ENCODE measurements around the gene NEURL1B.

NEURL1B gene

DNA sequence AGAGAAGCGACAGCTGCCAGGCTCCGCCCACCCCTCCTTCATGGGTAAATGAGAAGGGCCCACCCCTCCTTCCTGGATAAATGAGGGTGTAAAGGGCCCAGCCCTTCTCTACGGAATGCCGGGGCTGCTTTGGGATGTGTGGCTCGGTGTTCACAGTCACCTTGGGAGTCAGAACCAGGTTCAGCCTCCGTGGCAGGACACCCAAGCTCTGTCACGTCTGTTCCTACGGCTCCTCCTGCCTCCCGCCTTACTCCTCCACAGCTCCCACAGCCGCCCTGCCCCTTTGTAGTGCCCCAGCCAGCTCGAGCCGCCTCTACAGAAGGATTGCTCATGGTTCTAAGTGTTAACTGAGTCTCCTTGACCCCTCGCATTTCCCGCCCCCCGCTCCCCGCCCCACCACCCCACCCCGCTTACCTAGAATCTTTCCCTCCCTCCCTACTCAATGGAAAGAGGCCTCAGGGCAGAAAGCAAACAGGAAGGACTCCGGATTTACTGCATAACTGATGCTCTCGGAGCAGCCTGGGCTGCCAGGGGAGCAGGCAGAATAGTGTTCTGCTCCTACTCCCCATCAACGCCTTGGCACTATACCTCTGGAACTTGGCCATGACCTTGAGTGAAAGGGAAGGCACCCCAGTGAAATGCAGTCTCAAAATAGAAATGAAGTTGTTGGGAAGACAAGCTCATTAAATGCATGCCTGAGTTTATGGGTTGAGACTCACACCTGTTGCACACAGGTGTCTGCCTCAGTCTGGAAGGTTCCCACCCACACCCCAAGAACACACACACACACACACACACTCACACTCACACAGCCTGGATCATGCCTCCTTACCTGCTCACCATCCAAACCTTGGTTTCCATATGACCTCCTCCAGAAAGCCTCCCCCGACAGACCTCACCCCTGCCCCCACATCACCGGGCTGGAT lies 59.6 kb downstream of the NEURL1B start:
- H2BK15ac ChIP-seq (ENCODE audit: low read depth, poor library complexity, severe bottlenecking), result no peak overlapping the region
- H2BK120ac ChIP-seq (ENCODE audit: low read depth, low read length), result no peak overlapping the region
- H4K8ac ChIP-seq (ENCODE audit: low read length), result peak overlapping the region; percentile 36
- H3K14ac ChIP-seq (ENCODE audit: low read length in 2 of 2), result no peak overlapping the region
- no peak overlapping the region for H3K4me3 ChIP-seq (ENCODE audit: insufficient read depth in 1 of 2, low read depth in 1 of 2, low read length in 2 of 2)
- H3K9ac ChIP-seq (ENCODE audit: low read length), result no peak overlapping the region
- peaks cover 11% of the 10 kb centered on the region for H3K4me1 ChIP-seq (ENCODE audit: control insufficient read depth, insufficient read depth, low read depth, low read length)
- no peak overlapping the region for H3K23ac ChIP-seq (ENCODE audit: low read length in 2 of 2)
- H3K27me3 ChIP-seq (ENCODE audit: control insufficient read depth in 1 of 2, insufficient read depth in 1 of 2, low read length in 2 of 2), result peaks cover 45 to 50% of the 10 kb centered on the region in 2 experiments
- no peak for DNase-seq
- no peaks in the 10 kb centered on the region for H3K36me3 ChIP-seq (ENCODE audit: control insufficient read depth in 1 of 2, insufficient read depth in 2 of 2, low read depth in 1 of 2, low read length in 2 of 2)
- no peak overlapping the region for H2BK12ac ChIP-seq (ENCODE audit: low read length in 2 of 2)
- H2AK5ac ChIP-seq (ENCODE audit: low read length, severe bottlenecking), result no peak overlapping the region
- no peak overlapping the region for H3K4ac ChIP-seq (ENCODE audit: low read depth in 1 of 2, low read length in 2 of 2)
- H3K18ac ChIP-seq (ENCODE audit: low read depth in 1 of 2, low read length in 2 of 2), result no peak overlapping the region
- no peaks in the 10 kb centered on the region for H3K9me3 ChIP-seq (ENCODE audit: control insufficient read depth, low read length)
- H3K79me1 ChIP-seq (replicated peaks; ENCODE audit: low read length, poor library complexity, severe bottlenecking), result no peaks in the 10 kb centered on the region
- no peak overlapping the region for H4K91ac ChIP-seq (ENCODE audit: low read length)
- H2BK5ac ChIP-seq (ENCODE audit: low read depth, low read length, poor library complexity, severe bottlenecking), result no peak overlapping the region
- H2AFZ ChIP-seq (ENCODE audit: low read depth, low read length), result no peak overlapping the region
- H3K27ac ChIP-seq (ENCODE audit: low read length, poor library complexity, severe bottlenecking), result no peak overlapping the region
- 17% methylated on average over 21 of the region's 22 CpGs for WGBS
- no peak overlapping the region for H3K4me2 ChIP-seq (ENCODE audit: low read length, poor library complexity, severe bottlenecking)

DNA sequence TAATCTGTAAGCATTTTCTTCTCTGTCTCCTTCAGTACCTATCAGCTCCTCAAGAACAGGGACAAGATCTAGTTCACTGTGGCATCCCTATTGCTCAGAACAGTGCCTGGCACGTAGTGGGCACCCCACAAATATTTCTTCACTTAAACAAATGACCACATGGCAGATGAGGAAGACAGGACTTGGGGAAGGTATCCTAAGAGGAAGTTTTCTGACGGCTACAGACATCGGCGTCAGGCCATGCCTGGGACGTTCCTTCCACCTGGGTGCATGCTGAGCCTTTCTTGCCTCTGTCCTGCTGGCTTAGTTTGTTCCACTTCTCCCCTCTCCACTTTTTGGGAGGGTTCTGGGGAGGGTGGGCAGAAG lies 60.2 kb downstream of the NEURL1B start:
- Histone ChIP-seq H3K4ac (ENCODE audit: low read depth in 1 of 2, low read length in 2 of 2) (no peak overlapping the region), H2AK5ac (ENCODE audit: low read length, severe bottlenecking) (no peak overlapping the region), H3K4me2 (ENCODE audit: low read length, poor library complexity, severe bottlenecking) (no peak overlapping the region), H3K9me3 (ENCODE audit: control insufficient read depth, low read length) (no peaks in the 10 kb centered on the region), H2BK5ac (ENCODE audit: low read depth, low read length, poor library complexity, severe bottlenecking) (no peak overlapping the region), H4K8ac (ENCODE audit: low read length) (no peak overlapping the region), H3K14ac (ENCODE audit: low read length in 2 of 2) (no peak overlapping the region), H3K36me3 (ENCODE audit: control insufficient read depth in 1 of 2, insufficient read depth in 2 of 2, low read depth in 1 of 2, low read length in 2 of 2) (no peaks in the 10 kb centered on the region), H3K23ac (ENCODE audit: low read length in 2 of 2) (no peak overlapping the region), H2AFZ (ENCODE audit: low read depth, low read length) (no peak overlapping the region), H3K79me1 (replicated peaks; ENCODE audit: low read length, poor library complexity, severe bottlenecking) (no peaks in the 10 kb centered on the region), H3K9ac (ENCODE audit: low read length) (no peak overlapping the region), H2BK12ac (ENCODE audit: low read length in 2 of 2) (no peak overlapping the region), H2BK15ac (ENCODE audit: low read depth, poor library complexity, severe bottlenecking) (no peak overlapping the region), H3K4me1 (ENCODE audit: control insufficient read depth, insufficient read depth, low read depth, low read length) (peaks cover 11% of the 10 kb centered on the region), H3K27ac (ENCODE audit: low read length, poor library complexity, severe bottlenecking) (no peak overlapping the region), H4K91ac (ENCODE audit: low read length) (no peak overlapping the region), H2BK120ac (ENCODE audit: low read depth, low read length) (no peak overlapping the region), H3K27me3 (ENCODE audit: control insufficient read depth in 1 of 2, insufficient read depth in 1 of 2, low read length in 2 of 2) (peaks cover 45 to 50% of the 10 kb centered on the region in 2 experiments), H3K4me3 (ENCODE audit: insufficient read depth in 1 of 2, low read depth in 1 of 2, low read length in 2 of 2) (no peak overlapping the region), H3K18ac (ENCODE audit: low read depth in 1 of 2, low read length in 2 of 2) (no peak overlapping the region)
- WGBS, result 49% methylated on average over 4 of the region's 5 CpGs
- DNase-seq, result no peak

DNA sequence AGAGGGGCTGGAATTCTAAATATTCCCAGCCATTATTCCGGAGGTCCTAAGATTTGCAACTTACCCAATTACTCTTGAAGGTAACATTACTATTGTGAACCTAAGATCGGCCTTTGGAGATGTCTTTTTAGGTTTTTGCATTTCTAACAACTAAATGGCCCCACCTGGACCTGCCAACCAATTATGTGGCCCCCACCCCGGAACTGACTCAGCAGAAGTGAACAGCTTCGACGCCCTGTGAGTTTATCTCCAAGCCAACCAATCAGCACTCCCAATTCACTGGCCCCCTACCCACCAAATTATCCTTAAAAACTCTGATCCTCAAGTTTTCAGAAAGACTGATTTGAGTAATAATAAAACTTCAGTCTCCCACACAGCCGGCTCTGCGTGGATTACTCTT lies 62.9 kb downstream of the NEURL1B start:
- no peak for DNase-seq
- no peaks in the 10 kb centered on the region for H3K79me1 ChIP-seq (replicated peaks; ENCODE audit: low read length, poor library complexity, severe bottlenecking)
- H3K4ac ChIP-seq (ENCODE audit: low read depth in 1 of 2, low read length in 2 of 2), result no peak overlapping the region
- H2BK15ac ChIP-seq (ENCODE audit: low read depth, poor library complexity, severe bottlenecking), result no peak overlapping the region
- H2BK120ac ChIP-seq (ENCODE audit: low read depth, low read length), result no peak overlapping the region
- no peak overlapping the region for H4K8ac ChIP-seq (ENCODE audit: low read length)
- H3K27ac ChIP-seq (ENCODE audit: low read length, poor library complexity, severe bottlenecking), result no peak overlapping the region
- no peak overlapping the region for H3K18ac ChIP-seq (ENCODE audit: low read depth in 1 of 2, low read length in 2 of 2)
- H3K36me3 ChIP-seq (ENCODE audit: control insufficient read depth in 1 of 2, insufficient read depth in 2 of 2, low read depth in 1 of 2, low read length in 2 of 2), result no peaks in the 10 kb centered on the region
- H3K27me3 ChIP-seq (ENCODE audit: control insufficient read depth in 1 of 2, insufficient read depth in 1 of 2, low read length in 2 of 2), result peaks cover 47 to 51% of the 10 kb centered on the region in 2 experiments
- no peak overlapping the region for H2BK5ac ChIP-seq (ENCODE audit: low read depth, low read length, poor library complexity, severe bottlenecking)
- no peak overlapping the region for H4K91ac ChIP-seq (ENCODE audit: low read length)
- no peak overlapping the region for H3K23ac ChIP-seq (ENCODE audit: low read length in 2 of 2)
- no peak overlapping the region for H2AK5ac ChIP-seq (ENCODE audit: low read length, severe bottlenecking)
- H3K4me3 ChIP-seq (ENCODE audit: insufficient read depth in 1 of 2, low read depth in 1 of 2, low read length in 2 of 2), result no peak overlapping the region
- H2AFZ ChIP-seq (ENCODE audit: low read depth, low read length), result no peak overlapping the region
- WGBS, result 84% methylated on average over 7 of the region's 7 CpGs
- H3K14ac ChIP-seq (ENCODE audit: low read length in 2 of 2), result no peak overlapping the region
- no peak overlapping the region for H2BK12ac ChIP-seq (ENCODE audit: low read length in 2 of 2)
- peaks cover 9% of the 10 kb centered on the region for H3K4me1 ChIP-seq (ENCODE audit: control insufficient read depth, insufficient read depth, low read depth, low read length)
- H3K9me3 ChIP-seq (ENCODE audit: control insufficient read depth, low read length), result no peaks in the 10 kb centered on the region
- no peak overlapping the region for H3K9ac ChIP-seq (ENCODE audit: low read length)
- H3K4me2 ChIP-seq (ENCODE audit: low read length, poor library complexity, severe bottlenecking), result no peak overlapping the region

DNA sequence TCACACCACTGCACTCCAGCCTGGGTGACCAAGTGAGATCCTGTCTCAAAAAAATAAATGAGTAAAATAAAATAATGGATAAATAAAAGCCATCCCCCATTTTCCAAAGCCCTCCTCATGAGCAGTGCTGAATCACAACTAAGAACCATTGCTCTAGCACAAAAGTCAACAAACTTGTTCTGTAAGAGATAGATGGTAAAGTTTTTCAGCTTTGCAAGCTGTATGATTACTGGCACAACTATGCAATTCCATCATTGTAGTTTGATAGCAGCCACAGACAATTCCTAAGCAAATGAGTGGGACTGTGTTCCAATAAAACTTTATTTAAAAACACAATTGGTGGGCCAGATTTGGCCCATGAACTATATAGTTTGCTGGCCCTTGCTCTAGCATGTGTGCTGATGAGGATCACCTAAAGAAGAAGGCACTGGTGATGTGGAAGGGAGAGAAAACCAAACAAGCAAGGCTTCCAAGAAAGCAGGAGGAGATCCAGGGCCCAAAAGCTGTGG lies 64.6 kb downstream of the NEURL1B start:
- H3K23ac ChIP-seq (ENCODE audit: low read length in 2 of 2), result no peak overlapping the region
- no peak overlapping the region for H3K4me2 ChIP-seq (ENCODE audit: low read length, poor library complexity, severe bottlenecking)
- peaks cover 33 to 38% of the 10 kb centered on the region in 2 experiments for H3K27me3 ChIP-seq (ENCODE audit: control insufficient read depth in 1 of 2, insufficient read depth in 1 of 2, low read length in 2 of 2)
- H2AFZ ChIP-seq (ENCODE audit: low read depth, low read length), result no peak overlapping the region
- H3K79me1 ChIP-seq (replicated peaks; ENCODE audit: low read length, poor library complexity, severe bottlenecking), result no peaks in the 10 kb centered on the region
- H2BK15ac ChIP-seq (ENCODE audit: low read depth, poor library complexity, severe bottlenecking), result no peak overlapping the region
- no peak overlapping the region for H2BK5ac ChIP-seq (ENCODE audit: low read depth, low read length, poor library complexity, severe bottlenecking)
- H3K27ac ChIP-seq (ENCODE audit: low read length, poor library complexity, severe bottlenecking), result no peak overlapping the region
- H4K8ac ChIP-seq (ENCODE audit: low read length), result no peak overlapping the region
- H3K14ac ChIP-seq (ENCODE audit: low read length in 2 of 2), result no peak overlapping the region
- no peak overlapping the region for H3K18ac ChIP-seq (ENCODE audit: low read depth in 1 of 2, low read length in 2 of 2)
- DNase-seq, result no peak
- H3K4me3 ChIP-seq (ENCODE audit: insufficient read depth in 1 of 2, low read depth in 1 of 2, low read length in 2 of 2), result no peak overlapping the region
- H2BK12ac ChIP-seq (ENCODE audit: low read length in 2 of 2), result no peak overlapping the region
- H3K9me3 ChIP-seq (ENCODE audit: control insufficient read depth, low read length), result no peaks in the 10 kb centered on the region
- H4K91ac ChIP-seq (ENCODE audit: low read length), result no peak overlapping the region
- H3K9ac ChIP-seq (ENCODE audit: low read length), result no peak overlapping the region
- H3K4me1 ChIP-seq (ENCODE audit: control insufficient read depth, insufficient read depth, low read depth, low read length), result peaks cover 6% of the 10 kb centered on the region
- H2AK5ac ChIP-seq (ENCODE audit: low read length, severe bottlenecking), result no peak overlapping the region
- H3K36me3 ChIP-seq (ENCODE audit: control insufficient read depth in 1 of 2, insufficient read depth in 2 of 2, low read depth in 1 of 2, low read length in 2 of 2), result no peaks in the 10 kb centered on the region
- H2BK120ac ChIP-seq (ENCODE audit: low read depth, low read length), result no peak overlapping the region
- no peak overlapping the region for H3K4ac ChIP-seq (ENCODE audit: low read depth in 1 of 2, low read length in 2 of 2)

All from mesenchymal stem cell (in vitro differentiated cells and primary cell).